GM06990 (cell line): Measurements from ENCODE around the gene FCN3.

ENCODE experiments used
- DNase-seq: peaks from one replicate; pipeline ENCODE4 v3.0.0-alpha.2; 2011; ENCODE audit not compliant: insufficient read length; ENCODE audit errors: extremely low read depth
- H3K27me3 ChIP-seq: replicated peaks from 2 replicates; pipeline ENCODE4 v1.6.0; 2011; ENCODE audit warnings: low read length; ENCODE audit not compliant: control insufficient read depth, insufficient read depth
- H3K36me3 ChIP-seq: 2 replicates; pipeline ENCODE4 v1.5.1; 2011; ENCODE audit warnings: low read length; ENCODE audit not compliant: control insufficient read depth, insufficient read depth
- H3K4me3 ChIP-seq: replicated peaks from 2 replicates; pipeline ENCODE4 v1.5.1; 2011; ENCODE audit warnings: low read depth, mild to moderate bottlenecking, control low read depth, low read length
- CTCF ChIP-seq: IDR thresholded peaks from 2 replicates; pipeline ENCODE4 v1.5.1; 2011; ENCODE audit warnings: low read length, control low read depth, mild to moderate bottlenecking, inconsistent platforms; ENCODE audit not compliant: insufficient read depth, poor library complexity, severe bottlenecking

Gene FCN3

DNA sequence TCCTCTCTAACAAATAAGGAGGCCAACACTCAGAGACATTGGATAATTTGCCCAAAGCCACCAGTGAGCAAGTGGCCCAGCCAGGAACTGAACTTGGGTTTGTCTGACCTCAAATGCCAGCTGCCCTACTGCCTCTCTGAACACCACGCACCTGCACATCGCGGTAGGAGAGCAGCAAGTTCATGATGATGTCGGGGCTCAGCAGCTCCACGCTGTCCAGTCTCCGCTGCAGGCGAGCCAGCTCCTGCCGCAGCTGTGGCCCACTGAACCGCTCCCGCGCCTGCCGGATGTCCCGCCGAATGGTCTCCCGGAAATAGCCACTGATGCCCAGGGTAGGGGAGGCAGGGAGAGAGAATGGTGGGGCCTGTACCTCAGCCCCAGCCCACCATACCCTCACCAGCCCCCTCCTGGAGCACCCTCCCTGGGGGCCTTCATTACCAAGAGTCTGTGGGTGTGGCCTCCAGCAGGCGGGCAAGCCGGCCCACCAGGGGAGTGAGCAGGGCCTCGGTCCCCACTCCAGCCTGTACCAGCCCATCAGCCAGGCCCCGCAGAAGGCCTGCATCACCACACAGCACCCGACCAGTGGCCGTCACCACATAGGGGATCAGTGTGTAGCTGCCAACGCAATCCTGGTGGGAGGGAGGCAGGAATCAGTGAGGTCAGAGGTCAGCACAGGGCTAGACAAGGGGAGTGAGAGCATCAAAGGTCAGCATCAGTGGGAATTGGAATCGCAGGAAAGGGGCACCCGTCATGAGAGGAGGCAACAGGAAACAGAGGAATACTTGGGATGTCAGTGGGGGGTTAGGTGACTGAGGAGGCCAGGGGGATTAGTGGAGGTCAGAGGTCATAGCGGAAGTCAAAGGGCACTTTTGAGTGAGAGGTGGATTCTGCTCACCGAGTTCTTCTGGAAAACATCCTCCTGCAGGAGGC lies 10.6 kb downstream of the FCN3 start:
- TF ChIP-seq CTCF, result no peak
- DNase-seq, result no peak
- Histone ChIP-seq H3K27me3 (no peaks in the 10 kb centered on the region), H3K4me3 (no peak overlapping the region), H3K36me3 (no peaks in the 10 kb centered on the region)

DNA sequence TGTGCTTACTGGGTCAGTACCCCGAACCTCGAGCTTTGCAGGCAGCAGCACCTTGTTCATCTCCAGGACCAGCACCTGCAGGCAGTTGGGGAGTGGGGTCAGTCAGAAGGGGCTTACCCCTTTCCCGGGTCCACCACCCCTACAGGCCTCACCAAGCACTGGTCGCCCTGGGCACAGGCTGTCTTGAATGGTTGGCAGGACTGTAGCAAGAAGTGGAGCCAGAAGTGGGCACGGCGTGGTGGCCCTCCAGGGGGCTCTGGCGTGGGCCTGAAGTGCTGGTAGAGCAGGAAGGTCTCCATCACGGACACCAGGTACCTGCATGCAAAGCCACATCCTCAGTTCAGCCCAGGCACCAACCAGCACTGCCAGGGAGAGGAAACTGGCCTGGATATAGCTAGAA lies 13.1 kb downstream of the FCN3 start:
- Histone ChIP-seq H3K4me3 (no peak overlapping the region), H3K36me3 (no peaks in the 10 kb centered on the region), H3K27me3 (no peaks in the 10 kb centered on the region)
- TF ChIP-seq CTCF, result no peak
- no peak for DNase-seq

DNA sequence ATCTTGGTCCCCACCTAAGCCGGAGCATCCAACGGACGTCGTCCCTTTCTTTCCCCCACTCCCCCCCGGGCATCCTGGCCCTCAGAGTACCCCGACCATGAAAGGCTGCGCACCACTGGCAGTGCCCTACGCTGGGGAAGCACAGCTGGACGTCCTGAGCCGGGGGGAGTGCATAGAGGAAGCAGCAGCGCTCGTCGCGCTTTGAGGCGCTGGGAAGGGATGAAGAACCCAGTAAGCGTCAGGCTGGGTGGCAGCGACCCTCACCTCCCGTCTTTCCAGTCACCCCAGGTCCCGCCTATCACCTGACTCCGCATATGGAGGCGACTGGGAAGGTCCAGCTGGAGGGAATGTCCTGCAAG lies 13.6 kb downstream of the FCN3 start:
- no peak for TF ChIP-seq CTCF
- Histone ChIP-seq H3K36me3 (no peaks in the 10 kb centered on the region), H3K4me3 (no peak overlapping the region), H3K27me3 (no peaks in the 10 kb centered on the region)
- no peak for DNase-seq

DNA sequence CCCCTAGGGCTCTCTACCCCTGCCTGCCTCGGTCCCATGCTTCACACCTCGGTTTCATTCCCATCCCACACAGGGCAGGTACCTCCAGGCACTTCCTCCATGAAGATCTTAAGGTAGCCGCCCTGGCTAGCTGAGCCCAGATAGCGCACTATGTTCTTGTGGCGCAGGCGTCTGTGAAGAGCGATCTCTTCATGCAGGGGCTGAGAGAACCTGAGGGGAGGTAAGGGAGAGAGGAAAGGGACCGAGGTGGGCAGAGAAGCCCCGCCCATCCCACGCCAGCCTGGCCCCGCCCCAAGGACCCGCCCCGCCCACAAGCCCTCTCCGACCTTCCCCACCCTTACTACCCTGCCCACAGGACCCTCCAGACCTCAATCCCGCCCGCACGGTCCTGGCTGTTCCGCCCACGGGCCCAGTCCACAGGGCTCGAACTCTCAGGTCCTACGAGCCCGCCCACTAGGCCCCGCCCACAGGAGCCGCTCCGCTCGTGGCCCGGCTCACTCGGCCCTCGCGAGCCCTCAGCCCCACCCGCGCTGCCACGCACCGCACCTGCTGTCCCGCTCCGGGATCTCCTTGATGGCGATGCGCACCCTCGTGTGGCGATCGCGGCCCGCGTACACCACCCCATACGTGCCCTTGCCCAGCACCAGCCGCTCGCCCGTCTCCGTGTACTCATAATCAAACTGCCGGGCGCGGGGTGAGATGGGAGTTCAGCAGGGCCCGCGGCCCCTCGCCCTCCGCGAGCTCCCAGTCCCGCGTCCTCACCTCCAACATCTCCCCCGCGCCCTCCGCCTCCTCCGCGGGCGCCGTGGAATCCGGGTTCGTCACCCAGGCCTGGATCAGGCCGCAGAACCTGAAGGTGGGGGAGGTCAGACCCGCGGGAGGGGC lies 14.2 kb downstream of the FCN3 start:
- TF ChIP-seq CTCF, result no peak
- Histone ChIP-seq H3K4me3 (peak overlapping the region; percentile 47), H3K36me3 (no peaks in the 10 kb centered on the region), H3K27me3 (no peaks in the 10 kb centered on the region)
- DNase-seq, result peak; percentile 56

GRCh38 chr1:27359822-27360158 lies 14.8 kb downstream of the FCN3 start:
- no peak for TF ChIP-seq CTCF
- no peaks in the 10 kb centered on the region for H3K36me3 ChIP-seq
- H3K4me3 ChIP-seq, result peak overlapping the region; percentile 47
- no peaks in the 10 kb centered on the region for H3K27me3 ChIP-seq
- DNase-seq, result no peak
